Measurements from ENCODE around the gene OOEP.

DNA sequence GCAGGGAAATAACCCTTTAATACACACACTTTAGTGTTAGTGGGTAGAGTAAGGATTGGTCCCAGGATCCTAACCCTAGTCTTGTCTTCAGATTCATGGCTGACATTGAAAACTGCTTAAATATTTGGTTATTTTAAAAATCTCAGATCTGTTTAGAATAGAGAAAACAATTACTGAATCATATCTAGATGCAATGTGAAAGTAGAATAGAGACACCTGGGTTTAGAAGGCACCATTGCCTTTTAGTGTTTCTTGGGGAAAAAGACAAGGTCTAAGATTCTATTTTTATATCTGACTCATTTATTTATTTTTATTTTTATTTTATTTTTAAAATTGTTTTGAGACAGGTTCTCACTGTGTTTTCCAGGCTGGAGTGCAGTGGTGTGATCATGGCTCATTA lies 31.0 kb upstream of the OOEP start:
- TF ChIP-seq, protein P1, sequence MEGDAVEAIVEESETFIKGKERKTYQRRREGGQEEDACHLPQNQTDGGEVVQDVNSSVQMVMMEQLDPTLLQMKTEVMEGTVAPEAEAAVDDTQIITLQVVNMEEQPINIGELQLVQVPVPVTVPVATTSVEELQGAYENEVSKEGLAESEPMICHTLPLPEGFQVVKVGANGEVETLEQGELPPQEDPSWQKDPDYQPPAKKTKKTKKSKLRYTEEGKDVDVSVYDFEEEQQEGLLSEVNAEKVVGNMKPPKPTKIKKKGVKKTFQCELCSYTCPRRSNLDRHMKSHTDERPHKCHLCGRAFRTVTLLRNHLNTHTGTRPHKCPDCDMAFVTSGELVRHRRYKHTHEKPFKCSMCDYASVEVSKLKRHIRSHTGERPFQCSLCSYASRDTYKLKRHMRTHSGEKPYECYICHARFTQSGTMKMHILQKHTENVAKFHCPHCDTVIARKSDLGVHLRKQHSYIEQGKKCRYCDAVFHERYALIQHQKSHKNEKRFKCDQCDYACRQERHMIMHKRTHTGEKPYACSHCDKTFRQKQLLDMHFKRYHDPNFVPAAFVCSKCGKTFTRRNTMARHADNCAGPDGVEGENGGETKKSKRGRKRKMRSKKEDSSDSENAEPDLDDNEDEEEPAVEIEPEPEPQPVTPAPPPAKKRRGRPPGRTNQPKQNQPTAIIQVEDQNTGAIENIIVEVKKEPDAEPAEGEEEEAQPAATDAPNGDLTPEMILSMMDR (conservative IDR thresholded peaks at IDR 0.05; ENCODE audit: low read length): no peak
- no peak for TF ChIP-seq EZH2phosphoT487 (IDR thresholded peaks at IDR 0.05; ENCODE audit: borderline replicate concordance)

All from Loucy (cell line).